SK-N-SH (cell line): ENCODE data around the gene GTF2F2.

Experiments used
- EP300 ChIP-seq, 2 experiments: IDR thresholded peaks; 2 replicates each; pipeline versions ENCODE4 v1.4.0 to v1.6.1; 2012; ENCODE audit warnings: borderline replicate concordance in 1 of 2, low read depth in 1 of 2, low read length in 1 of 2
- JUND ChIP-seq: IDR thresholded peaks from 2 replicates; pipeline ENCODE4 v1.4.0; 2012
- TF ChIP-seq, protein P1 (sequence below): IDR thresholded peaks from 2 replicates; pipeline ENCODE4 v1.4.0; 2012; ENCODE audit warnings: low read depth
- TF ChIP-seq, protein P2 (sequence below): fragments of 200-600 bp; sonication (generic); IDR thresholded peaks from 2 replicates; pipeline ENCODE4 v1.6.1; 2017; ENCODE audit warnings: antibody characterized with exemption, mild to moderate bottlenecking, moderate library complexity
- TF ChIP-seq, protein P3 (sequence below): IDR thresholded peaks from 2 replicates; pipeline ENCODE4 v1.6.1; 2012; ENCODE audit warnings: mild to moderate bottlenecking, low read depth, low read length, moderate library complexity

DNA sequence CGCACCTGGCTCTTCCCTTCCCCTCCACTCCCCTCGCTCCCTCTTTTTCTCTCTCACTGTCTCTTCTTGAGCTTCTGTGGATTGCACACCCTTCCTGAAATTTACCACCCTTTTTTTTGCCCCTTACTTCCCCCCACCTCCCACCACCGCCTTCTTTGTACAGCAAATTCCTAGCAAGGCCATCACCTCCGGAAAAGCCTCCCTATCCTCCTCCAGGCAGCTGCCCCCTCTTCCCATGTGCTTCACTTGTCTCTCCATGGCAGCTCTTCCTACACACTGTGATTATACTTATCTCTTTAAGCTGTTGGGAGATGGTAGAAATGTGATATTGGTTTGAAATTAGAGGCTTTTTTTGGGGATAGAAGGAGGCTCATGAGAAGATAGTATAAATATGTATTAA lies 108.9 kb downstream of the GTF2F2 start:
- TF ChIP-seq, protein P1, sequence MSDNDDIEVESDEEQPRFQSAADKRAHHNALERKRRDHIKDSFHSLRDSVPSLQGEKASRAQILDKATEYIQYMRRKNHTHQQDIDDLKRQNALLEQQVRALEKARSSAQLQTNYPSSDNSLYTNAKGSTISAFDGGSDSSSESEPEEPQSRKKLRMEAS, result no peak
- TF ChIP-seq, protein P2, sequence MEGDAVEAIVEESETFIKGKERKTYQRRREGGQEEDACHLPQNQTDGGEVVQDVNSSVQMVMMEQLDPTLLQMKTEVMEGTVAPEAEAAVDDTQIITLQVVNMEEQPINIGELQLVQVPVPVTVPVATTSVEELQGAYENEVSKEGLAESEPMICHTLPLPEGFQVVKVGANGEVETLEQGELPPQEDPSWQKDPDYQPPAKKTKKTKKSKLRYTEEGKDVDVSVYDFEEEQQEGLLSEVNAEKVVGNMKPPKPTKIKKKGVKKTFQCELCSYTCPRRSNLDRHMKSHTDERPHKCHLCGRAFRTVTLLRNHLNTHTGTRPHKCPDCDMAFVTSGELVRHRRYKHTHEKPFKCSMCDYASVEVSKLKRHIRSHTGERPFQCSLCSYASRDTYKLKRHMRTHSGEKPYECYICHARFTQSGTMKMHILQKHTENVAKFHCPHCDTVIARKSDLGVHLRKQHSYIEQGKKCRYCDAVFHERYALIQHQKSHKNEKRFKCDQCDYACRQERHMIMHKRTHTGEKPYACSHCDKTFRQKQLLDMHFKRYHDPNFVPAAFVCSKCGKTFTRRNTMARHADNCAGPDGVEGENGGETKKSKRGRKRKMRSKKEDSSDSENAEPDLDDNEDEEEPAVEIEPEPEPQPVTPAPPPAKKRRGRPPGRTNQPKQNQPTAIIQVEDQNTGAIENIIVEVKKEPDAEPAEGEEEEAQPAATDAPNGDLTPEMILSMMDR, result no peak
- TF ChIP-seq JUND (no peak), EP300 (IDR thresholded peaks at IDR 0.05; ENCODE audit: borderline replicate concordance in 1 of 2, low read depth in 1 of 2, low read length in 1 of 2) (no peak)
- TF ChIP-seq, protein P3, sequence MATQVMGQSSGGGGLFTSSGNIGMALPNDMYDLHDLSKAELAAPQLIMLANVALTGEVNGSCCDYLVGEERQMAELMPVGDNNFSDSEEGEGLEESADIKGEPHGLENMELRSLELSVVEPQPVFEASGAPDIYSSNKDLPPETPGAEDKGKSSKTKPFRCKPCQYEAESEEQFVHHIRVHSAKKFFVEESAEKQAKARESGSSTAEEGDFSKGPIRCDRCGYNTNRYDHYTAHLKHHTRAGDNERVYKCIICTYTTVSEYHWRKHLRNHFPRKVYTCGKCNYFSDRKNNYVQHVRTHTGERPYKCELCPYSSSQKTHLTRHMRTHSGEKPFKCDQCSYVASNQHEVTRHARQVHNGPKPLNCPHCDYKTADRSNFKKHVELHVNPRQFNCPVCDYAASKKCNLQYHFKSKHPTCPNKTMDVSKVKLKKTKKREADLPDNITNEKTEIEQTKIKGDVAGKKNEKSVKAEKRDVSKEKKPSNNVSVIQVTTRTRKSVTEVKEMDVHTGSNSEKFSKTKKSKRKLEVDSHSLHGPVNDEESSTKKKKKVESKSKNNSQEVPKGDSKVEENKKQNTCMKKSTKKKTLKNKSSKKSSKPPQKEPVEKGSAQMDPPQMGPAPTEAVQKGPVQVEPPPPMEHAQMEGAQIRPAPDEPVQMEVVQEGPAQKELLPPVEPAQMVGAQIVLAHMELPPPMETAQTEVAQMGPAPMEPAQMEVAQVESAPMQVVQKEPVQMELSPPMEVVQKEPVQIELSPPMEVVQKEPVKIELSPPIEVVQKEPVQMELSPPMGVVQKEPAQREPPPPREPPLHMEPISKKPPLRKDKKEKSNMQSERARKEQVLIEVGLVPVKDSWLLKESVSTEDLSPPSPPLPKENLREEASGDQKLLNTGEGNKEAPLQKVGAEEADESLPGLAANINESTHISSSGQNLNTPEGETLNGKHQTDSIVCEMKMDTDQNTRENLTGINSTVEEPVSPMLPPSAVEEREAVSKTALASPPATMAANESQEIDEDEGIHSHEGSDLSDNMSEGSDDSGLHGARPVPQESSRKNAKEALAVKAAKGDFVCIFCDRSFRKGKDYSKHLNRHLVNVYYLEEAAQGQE, result no peak
